Liver (tissue), 9 donors: Measurements from ENCODE around the gene HIPK2. TPM values are rescaled to one million over a fixed set of nuclear protein-coding genes. Genes with fewer than 3 reads are reported as not detected.

Experiments used
- DNase-seq: peaks from one replicate; pipeline ENCODE4 v3.0.0-alpha.2; 2017; ENCODE audit warnings: low spot score
- H3K27ac ChIP-seq, 2 donors: one replicate each; pipeline ENCODE4 v1.7.0; 2013; ENCODE audit warnings: inconsistent platforms in 2 of 2, low read length in 2 of 2, control low read depth in 1 of 2, low read depth in 1 of 2, mild to moderate bottlenecking in 1 of 2
- H3K27me3 ChIP-seq, 4 donors: one replicate each; pipeline versions ENCODE4 v1.6.1 to v1.7.0; 2013; ENCODE audit warnings: low read length in 3 of 4, inconsistent platforms in 1 of 4, mild to moderate bottlenecking in 1 of 4, moderate library complexity in 1 of 4; ENCODE audit not compliant: control insufficient read depth in 4 of 4, insufficient read depth in 4 of 4
- H3K36me3 ChIP-seq, 4 donors: one replicate each; pipeline versions ENCODE4 v1.6.1 to v1.7.0; 2013; ENCODE audit warnings: low read length in 3 of 4, mild to moderate bottlenecking in 3 of 4, low read depth in 1 of 4, moderate library complexity in 1 of 4; ENCODE audit not compliant: control insufficient read depth in 4 of 4, insufficient read depth in 3 of 4
- H3K4me1 ChIP-seq, 4 donors: one replicate each; pipeline versions ENCODE4 v1.6.1 to v1.7.0; 2013; ENCODE audit warnings: low read length in 3 of 4, mild to moderate bottlenecking in 3 of 4, moderate library complexity in 1 of 4; ENCODE audit not compliant: control insufficient read depth in 4 of 4, insufficient read depth in 4 of 4
- H3K4me3 ChIP-seq, 3 donors: one replicate each; pipeline versions ENCODE4 v1.6.1 to v1.7.0; 2013; ENCODE audit warnings: low read length in 3 of 3, control low read depth in 1 of 3, low read depth in 1 of 3, mild to moderate bottlenecking in 1 of 3
- H3K9ac ChIP-seq, 2 donors: one replicate each; pipeline ENCODE4 v1.7.0; 2013; ENCODE audit warnings: low read length in 2 of 2, mild to moderate bottlenecking in 2 of 2, moderate library complexity in 2 of 2, control low read depth in 1 of 2, low read depth in 1 of 2
- H3K9me3 ChIP-seq, 4 donors: one replicate each; pipeline versions ENCODE4 v1.6.1 to v1.7.0; 2013; ENCODE audit warnings: low read length in 3 of 4; ENCODE audit not compliant: control insufficient read depth in 4 of 4
- EGR1 ChIP-seq, 2 donors: IDR thresholded peaks; 2 replicates each; pipeline ENCODE4 v1.6.1; 2016 to 2018; ENCODE audit warnings: antibody characterized with exemption in 2 of 2, low read depth in 2 of 2
- FOXA1 ChIP-seq: IDR thresholded peaks from 2 replicates; pipeline ENCODE4 v1.6.1; 2016; ENCODE audit warnings: antibody characterized with exemption
- GABPA ChIP-seq, 2 donors: IDR thresholded peaks in 1 of 2; conservative IDR thresholded peaks in 1 of 2; 2 replicates each; pipeline ENCODE4 v1.6.1; 2016; ENCODE audit warnings: antibody characterized with exemption in 2 of 2, mild to moderate bottlenecking in 1 of 2, moderate library complexity in 1 of 2
- HNF4A ChIP-seq, 2 donors: conservative IDR thresholded peaks; 2 replicates each; pipeline ENCODE4 v1.6.1; 2016; ENCODE audit warnings: antibody characterized with exemption in 2 of 2, mild to moderate bottlenecking in 2 of 2
- HNF4G ChIP-seq: IDR thresholded peaks from 2 replicates; pipeline ENCODE4 v1.6.1; 2016; ENCODE audit warnings: antibody characterized with exemption
- JUND ChIP-seq, 2 donors: IDR thresholded peaks; 2 replicates each; pipeline ENCODE4 v1.6.1; 2016; ENCODE audit warnings: antibody characterized with exemption in 2 of 2
- NR2F2 ChIP-seq: IDR thresholded peaks from 2 replicates; pipeline ENCODE4 v1.6.1; 2016; ENCODE audit warnings: antibody characterized with exemption
- RAD21 ChIP-seq, 2 donors: IDR thresholded peaks; 2 replicates each; pipeline ENCODE4 v1.6.1; 2016; ENCODE audit warnings: antibody characterized with exemption in 2 of 2, mild to moderate bottlenecking in 2 of 2
- RXRA ChIP-seq, 2 donors: IDR thresholded peaks; 2 replicates each; pipeline ENCODE4 v1.6.1; 2017 to 2018; ENCODE audit warnings: antibody characterized with exemption in 2 of 2, mild to moderate bottlenecking in 1 of 2
- SP1 ChIP-seq: IDR thresholded peaks from 2 replicates; pipeline ENCODE4 v1.6.1; 2018; ENCODE audit warnings: antibody characterized with exemption, mild to moderate bottlenecking
- TAF1 ChIP-seq: conservative IDR thresholded peaks from 2 replicates; pipeline ENCODE4 v1.6.1; 2016; ENCODE audit warnings: antibody characterized with exemption, mild to moderate bottlenecking
- YY1 ChIP-seq: IDR thresholded peaks from 2 replicates; pipeline ENCODE4 v1.6.1; 2016; ENCODE audit warnings: antibody characterized with exemption, mild to moderate bottlenecking
- WGBS: extraction: QIAGEN DNeasy Blood & Tissue Kit; methylation state at CpG from one replicate; pipeline ENCODE4 v1.1.7; 2013; 5-methylcytosine and 5-hydroxymethylcytosine counted together
- polyA plus RNA-seq, 2 donors: library from polyadenylated mRNA; stranded (reverse) in 1 of 2; unstranded in 1 of 2; fragments of 200-250 nt in 1 of 2; fragments of >200 nt in 1 of 2; fragmentation: Nextera tagmentation in 1 of 2; extraction: Ambion mirVana in 1 of 2; gene quantifications; one replicate each; pipeline versions ENCODE4 v1.2.1 to v1.2.3, GENCODE V29; 2013 to 2015
- total RNA-seq, 2 donors: library from RNA; depleted of rRNA; stranded (reverse); fragments of >200 nt; gene quantifications; one replicate each; pipeline ENCODE4 v1.2.3, GENCODE V29; 2014
- TF ChIP-seq, protein P1 (sequence below): IDR thresholded peaks from 2 replicates; pipeline ENCODE4 v1.6.1; 2016; ENCODE audit warnings: antibody characterized with exemption
- TF ChIP-seq, protein P2 (sequence below): IDR thresholded peaks from 2 replicates; pipeline ENCODE4 v1.6.1; 2016; ENCODE audit warnings: antibody characterized with exemption
- TF ChIP-seq, protein P3 (sequence below): fragments of 150-350 bp; IDR thresholded peaks from 2 replicates; pipeline ENCODE4 v1.5.1; 2017; ENCODE audit warnings: improper control_type of control experiment, low read depth, low read length; ENCODE audit not compliant: missing input control
- TF ChIP-seq, protein P4 (sequence below): IDR thresholded peaks from 2 replicates; pipeline ENCODE4 v1.6.1; 2016; ENCODE audit warnings: antibody characterized with exemption, mild to moderate bottlenecking
- TF ChIP-seq, protein P5 (sequence below): IDR thresholded peaks from 2 replicates; pipeline ENCODE4 v1.6.1; 2016; ENCODE audit warnings: antibody characterized with exemption
- donor health status: healthy.
- donor health status: healthy.
- donor health status: healthy.
- donor health status: healthy.
- donor health status: healthy.

The HIPK2 gene
- total and polyA plus RNA-seq, 4 donors: 13.1 to 48.8 (median 16.6) TPM

- Histone ChIP-seq H3K9me3 (no peaks in the 10 kb centered on the region), H3K27ac (no peak overlapping the region), H3K36me3 (peaks cover 20 to 95% (median 85%) of the 10 kb centered on the region in 4 donors), H3K9ac (no peak overlapping the region), H3K27me3 (no peaks in the 10 kb centered on the region), H3K4me1 (no peaks in the 10 kb centered on the region), H3K4me3 (no peak overlapping the region)
- no peak for DNase-seq
- WGBS: 94% methylated on average over 5 of the region's 5 CpGs
- TF ChIP-seq FOXA1: no peak
- no peak for TF ChIP-seq SP1
Observed at GRCh38 chr7:139595806-139596205, 182.0 kb downstream of the HIPK2 start.

- Histone ChIP-seq H3K9ac (no peak overlapping the region), H3K36me3 (peaks cover 16 to 96% (median 82%) of the 10 kb centered on the region in 4 donors), H3K9me3 (no peaks in the 10 kb centered on the region), H3K27ac (no peak overlapping the region), H3K4me3 (no peak overlapping the region), H3K4me1 (no peaks in the 10 kb centered on the region), H3K27me3 (no peaks in the 10 kb centered on the region)
- 95% methylated on average over 13 of the region's 13 CpGs for WGBS
- no peak for DNase-seq
- TF ChIP-seq, protein P1, sequence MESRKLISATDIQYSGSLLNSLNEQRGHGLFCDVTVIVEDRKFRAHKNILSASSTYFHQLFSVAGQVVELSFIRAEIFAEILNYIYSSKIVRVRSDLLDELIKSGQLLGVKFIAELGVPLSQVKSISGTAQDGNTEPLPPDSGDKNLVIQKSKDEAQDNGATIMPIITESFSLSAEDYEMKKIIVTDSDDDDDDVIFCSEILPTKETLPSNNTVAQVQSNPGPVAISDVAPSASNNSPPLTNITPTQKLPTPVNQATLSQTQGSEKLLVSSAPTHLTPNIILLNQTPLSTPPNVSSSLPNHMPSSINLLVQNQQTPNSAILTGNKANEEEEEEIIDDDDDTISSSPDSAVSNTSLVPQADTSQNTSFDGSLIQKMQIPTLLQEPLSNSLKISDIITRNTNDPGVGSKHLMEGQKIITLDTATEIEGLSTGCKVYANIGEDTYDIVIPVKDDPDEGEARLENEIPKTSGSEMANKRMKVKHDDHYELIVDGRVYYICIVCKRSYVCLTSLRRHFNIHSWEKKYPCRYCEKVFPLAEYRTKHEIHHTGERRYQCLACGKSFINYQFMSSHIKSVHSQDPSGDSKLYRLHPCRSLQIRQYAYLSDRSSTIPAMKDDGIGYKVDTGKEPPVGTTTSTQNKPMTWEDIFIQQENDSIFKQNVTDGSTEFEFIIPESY: no peak
- TF ChIP-seq, protein P2, sequence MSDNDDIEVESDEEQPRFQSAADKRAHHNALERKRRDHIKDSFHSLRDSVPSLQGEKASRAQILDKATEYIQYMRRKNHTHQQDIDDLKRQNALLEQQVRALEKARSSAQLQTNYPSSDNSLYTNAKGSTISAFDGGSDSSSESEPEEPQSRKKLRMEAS: no peak
- TF ChIP-seq, protein P3, sequence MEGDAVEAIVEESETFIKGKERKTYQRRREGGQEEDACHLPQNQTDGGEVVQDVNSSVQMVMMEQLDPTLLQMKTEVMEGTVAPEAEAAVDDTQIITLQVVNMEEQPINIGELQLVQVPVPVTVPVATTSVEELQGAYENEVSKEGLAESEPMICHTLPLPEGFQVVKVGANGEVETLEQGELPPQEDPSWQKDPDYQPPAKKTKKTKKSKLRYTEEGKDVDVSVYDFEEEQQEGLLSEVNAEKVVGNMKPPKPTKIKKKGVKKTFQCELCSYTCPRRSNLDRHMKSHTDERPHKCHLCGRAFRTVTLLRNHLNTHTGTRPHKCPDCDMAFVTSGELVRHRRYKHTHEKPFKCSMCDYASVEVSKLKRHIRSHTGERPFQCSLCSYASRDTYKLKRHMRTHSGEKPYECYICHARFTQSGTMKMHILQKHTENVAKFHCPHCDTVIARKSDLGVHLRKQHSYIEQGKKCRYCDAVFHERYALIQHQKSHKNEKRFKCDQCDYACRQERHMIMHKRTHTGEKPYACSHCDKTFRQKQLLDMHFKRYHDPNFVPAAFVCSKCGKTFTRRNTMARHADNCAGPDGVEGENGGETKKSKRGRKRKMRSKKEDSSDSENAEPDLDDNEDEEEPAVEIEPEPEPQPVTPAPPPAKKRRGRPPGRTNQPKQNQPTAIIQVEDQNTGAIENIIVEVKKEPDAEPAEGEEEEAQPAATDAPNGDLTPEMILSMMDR: no peak
- no peak for TF ChIP-seq SP1
- TF ChIP-seq HNF4A (conservative IDR thresholded peaks at IDR 0.05): no peak
- TF ChIP-seq EGR1 (IDR thresholded peaks at IDR 0.05; ENCODE audit: low read depth in 2 of 2): no peak
- no peak for TF ChIP-seq TAF1
- TF ChIP-seq RXRA (IDR thresholded peaks at IDR 0.05): no peak
- TF ChIP-seq, protein P4, sequence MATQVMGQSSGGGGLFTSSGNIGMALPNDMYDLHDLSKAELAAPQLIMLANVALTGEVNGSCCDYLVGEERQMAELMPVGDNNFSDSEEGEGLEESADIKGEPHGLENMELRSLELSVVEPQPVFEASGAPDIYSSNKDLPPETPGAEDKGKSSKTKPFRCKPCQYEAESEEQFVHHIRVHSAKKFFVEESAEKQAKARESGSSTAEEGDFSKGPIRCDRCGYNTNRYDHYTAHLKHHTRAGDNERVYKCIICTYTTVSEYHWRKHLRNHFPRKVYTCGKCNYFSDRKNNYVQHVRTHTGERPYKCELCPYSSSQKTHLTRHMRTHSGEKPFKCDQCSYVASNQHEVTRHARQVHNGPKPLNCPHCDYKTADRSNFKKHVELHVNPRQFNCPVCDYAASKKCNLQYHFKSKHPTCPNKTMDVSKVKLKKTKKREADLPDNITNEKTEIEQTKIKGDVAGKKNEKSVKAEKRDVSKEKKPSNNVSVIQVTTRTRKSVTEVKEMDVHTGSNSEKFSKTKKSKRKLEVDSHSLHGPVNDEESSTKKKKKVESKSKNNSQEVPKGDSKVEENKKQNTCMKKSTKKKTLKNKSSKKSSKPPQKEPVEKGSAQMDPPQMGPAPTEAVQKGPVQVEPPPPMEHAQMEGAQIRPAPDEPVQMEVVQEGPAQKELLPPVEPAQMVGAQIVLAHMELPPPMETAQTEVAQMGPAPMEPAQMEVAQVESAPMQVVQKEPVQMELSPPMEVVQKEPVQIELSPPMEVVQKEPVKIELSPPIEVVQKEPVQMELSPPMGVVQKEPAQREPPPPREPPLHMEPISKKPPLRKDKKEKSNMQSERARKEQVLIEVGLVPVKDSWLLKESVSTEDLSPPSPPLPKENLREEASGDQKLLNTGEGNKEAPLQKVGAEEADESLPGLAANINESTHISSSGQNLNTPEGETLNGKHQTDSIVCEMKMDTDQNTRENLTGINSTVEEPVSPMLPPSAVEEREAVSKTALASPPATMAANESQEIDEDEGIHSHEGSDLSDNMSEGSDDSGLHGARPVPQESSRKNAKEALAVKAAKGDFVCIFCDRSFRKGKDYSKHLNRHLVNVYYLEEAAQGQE: no peak
- no peak for TF ChIP-seq JUND (IDR thresholded peaks at IDR 0.05)
- TF ChIP-seq HNF4G: no peak
- TF ChIP-seq, protein P5, sequence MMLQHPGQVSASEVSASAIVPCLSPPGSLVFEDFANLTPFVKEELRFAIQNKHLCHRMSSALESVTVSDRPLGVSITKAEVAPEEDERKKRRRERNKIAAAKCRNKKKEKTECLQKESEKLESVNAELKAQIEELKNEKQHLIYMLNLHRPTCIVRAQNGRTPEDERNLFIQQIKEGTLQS: no peak
- TF ChIP-seq YY1: no peak
- TF ChIP-seq NR2F2: no peak
- TF ChIP-seq GABPA (IDR thresholded peaks at IDR 0.05 in 1 of 2, conservative IDR thresholded peaks at IDR 0.05 in 1 of 2): no peak
- no peak for TF ChIP-seq RAD21 (IDR thresholded peaks at IDR 0.05)
- TF ChIP-seq FOXA1: no peak
Observed at GRCh38 chr7:139594911-139595476, 182.8 kb downstream of the HIPK2 start.
